HG02840 (cell line): Measurements from ENCODE around the gene ZFYVE28.
"Not testable (repeated sequence)": the region's sequence is repeated elsewhere in the genome, so short reads cannot be mapped to it uniquely, and the experiment has no call there.

Experiments
- ATAC-seq: cut with Tn5 transposase; IDR thresholded peaks from one replicate; pipeline ENCODE4 v1.9.1; 2021; ENCODE audit warnings: mild to moderate bottlenecking, moderate library complexity, moderate number of reproducible peaks; ENCODE audit not compliant: unreplicated experiment, low FRiP score

ZFYVE28 gene

DNA sequence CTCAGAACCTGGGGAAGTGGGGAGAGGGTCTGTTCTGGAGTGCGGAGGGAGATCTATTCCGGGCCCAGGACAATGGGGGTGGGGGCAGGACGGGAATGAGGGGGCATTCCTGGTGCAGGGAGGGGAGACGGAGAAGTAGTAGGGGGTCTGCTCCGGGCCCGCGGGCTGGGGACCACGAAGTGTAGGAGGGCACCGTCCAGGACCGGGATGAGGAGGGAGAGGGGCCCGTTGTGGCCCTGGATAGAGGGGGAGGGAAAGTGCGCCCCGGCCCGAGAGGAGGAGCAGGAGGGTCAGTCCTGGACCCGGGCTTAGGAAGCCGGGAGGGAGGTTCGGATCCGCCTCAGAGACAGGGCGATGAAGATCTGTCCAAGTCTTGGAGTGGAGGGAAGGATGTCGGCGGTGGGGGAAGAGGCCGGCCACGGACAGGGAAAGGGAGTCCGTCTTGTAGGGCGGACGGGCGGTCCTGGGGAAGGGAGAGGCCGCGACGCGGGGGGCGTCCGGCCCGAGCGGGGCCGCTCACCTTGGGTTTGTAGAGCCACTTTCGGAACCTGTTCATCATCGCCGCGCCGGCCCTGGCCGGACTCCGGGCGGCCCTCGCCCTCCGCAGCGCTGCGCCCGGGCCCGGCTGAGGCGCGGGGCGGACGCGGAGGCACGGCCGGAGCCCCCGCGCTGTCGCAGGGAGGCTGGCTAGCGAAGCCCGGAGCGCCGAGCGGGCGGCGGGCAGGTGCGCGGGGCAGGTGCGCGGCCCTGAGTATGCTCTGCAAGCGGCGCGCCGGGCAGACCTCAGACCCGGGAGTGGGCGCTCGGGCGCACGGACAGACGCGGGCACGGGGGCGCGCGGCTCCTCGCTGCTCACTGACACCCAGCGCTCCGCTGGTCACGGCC lies at the start of gene ZFYVE28:
TSS of gene ZFYVE28 (minus strand) at position 881 of the 885 bp plus-strand sequence. CDS start at position 559, 322 bp downstream.
- peak; percentile 17 for ATAC-seq

DNA sequence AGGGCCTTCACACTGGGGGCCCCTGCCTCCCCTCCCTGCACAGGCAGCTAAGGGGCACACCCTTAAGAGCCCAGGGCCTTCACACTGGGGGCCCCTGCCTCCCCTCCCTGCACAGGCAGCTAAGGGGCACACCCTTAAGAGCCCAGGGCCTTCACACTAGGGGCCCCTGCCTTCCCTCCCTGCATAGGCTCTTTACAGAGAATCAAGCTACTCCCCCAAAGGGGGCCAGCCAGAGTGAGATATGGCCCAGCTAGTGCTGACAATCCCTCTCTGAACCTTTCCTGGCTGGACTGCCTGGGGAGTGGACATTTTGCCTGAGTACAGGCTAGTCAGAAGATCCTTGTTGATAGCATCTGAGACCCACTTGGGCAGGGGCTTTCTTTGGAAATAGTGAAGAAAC lies 47.1 kb upstream of the ZFYVE28 start:
- ATAC-seq = not testable (repeated sequence)

DNA sequence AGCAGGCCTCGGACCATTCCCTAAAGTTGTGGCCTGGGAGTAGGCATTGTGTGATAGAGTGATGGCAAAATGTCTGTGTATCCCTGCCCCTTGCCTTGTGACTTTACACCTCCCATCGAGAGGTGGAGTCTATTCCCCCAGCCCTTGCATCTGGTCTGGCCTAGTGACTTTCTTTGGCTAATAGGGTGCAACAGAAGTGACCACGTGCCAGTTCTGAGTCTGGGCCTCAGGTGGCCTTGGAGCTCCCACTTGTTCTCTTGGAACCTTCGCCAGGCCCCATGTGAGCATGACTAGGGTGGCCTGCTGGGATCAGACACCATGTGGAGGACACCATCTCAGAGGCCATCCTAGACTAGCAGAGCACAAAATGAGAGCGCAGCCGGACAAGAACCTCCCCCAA lies 46.6 kb upstream of the ZFYVE28 start:
- ATAC-seq = no peak

DNA sequence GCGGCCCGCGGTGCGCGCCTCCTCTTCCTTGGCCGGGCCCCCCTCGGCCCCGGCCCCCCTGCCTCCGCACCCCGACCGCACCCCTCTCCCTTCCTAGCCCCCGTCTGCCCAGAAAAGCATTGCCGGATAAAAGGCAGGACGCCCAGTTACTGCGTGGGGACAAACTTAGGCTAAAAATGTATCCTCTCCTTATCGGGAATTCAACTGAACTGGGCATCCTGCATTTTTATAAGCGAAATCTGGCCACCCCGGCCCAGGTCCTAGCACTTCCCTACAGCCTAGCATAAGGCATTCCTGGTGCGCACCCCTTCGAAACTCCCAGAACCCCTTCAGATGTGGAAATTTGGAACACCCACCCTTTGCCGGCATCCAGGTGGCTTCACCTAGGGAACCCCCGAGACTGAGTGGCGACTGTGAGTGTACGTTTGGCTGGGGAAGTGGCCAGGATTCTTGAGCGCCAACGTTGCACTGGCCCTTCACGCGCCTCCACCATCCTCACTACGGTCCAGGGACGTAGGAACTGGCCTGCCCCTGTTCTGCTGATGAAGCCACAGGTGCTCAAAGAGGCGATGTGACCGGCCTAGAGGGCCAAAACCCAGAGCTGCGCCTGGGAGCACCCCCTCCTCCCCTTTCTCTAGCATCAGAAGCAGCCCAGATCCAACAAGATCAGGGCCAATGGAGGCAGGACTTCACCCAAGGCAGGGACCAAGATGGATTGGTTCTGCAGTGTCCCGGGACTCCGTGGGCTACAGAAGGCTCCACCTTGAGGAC lies 44.7 kb upstream of the ZFYVE28 start:
- ATAC-seq = no peak

DNA sequence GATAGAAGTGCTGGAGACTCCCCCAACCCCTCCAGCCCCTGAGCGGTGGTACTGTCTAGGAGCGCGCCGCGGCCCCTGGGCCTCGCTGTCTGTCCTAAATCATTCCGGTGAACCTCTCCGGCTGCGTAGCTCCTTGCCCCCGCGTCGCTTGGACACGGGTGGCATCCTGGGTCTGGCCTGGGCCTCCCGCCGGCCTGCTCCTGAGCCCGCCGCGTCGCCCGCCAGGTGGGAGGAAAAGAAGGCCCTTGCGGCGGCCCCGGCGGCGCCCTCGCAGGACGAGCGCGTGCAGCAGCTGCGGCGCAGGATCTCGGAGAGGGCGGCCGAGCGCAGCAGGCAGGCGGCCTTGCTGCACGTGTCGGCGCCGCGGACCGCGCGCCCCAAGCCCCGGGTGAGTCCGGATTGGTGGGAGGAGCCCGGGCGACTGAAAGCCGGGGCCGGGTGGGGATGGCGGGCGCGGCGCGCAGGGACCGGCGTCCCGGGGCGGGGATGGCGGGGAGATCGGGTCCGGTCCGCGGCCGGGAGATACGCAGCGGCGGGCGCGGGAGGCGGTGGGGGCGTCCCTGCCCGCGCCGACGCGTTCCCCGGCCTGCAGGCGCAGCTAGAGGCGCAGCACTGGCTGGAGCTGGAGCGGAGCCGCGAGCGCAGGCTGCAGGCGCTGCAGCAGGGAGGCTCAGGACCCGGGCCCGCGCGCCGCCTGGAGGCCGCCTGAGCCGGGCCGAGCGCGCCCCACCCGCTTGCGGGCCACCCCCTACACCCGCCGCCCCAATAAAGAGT lies 44.0 kb upstream of the ZFYVE28 start:
- peak; percentile 66 for ATAC-seq

DNA sequence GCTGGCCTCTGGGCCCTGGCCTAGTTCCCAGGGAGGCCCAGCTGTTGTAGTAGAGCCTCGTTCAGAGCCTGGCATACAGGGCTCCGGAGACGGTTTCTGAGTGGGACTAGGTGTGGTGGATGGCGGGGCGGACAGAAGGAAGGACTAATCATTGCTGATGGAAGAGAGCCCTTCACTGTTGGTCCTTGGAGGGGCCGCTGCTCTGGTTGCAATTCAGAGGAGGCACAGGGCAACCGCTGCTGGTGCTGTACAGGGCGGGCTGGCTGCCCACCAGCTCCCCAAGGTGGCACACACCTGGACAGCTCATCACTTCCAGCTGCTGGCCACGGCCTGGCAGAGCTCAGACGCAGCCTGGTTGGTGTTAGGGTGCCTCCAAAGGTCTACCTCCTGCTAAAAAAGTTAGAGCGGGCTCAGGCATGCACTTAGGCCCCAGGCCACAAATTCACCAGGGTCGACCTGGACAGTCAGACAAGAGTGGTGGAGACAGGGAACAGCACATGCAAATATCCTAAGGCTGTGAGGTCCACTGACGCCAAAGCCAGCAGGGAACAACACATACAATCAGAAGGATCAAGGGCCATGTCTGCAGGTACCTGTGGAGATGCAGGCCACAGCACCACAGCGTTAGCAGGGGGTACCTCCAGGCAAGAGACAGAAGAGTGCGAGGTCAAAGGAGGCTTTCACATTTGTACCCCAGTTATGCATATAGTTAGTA lies 43.0 kb upstream of the ZFYVE28 start:
- ATAC-seq = no peak

DNA sequence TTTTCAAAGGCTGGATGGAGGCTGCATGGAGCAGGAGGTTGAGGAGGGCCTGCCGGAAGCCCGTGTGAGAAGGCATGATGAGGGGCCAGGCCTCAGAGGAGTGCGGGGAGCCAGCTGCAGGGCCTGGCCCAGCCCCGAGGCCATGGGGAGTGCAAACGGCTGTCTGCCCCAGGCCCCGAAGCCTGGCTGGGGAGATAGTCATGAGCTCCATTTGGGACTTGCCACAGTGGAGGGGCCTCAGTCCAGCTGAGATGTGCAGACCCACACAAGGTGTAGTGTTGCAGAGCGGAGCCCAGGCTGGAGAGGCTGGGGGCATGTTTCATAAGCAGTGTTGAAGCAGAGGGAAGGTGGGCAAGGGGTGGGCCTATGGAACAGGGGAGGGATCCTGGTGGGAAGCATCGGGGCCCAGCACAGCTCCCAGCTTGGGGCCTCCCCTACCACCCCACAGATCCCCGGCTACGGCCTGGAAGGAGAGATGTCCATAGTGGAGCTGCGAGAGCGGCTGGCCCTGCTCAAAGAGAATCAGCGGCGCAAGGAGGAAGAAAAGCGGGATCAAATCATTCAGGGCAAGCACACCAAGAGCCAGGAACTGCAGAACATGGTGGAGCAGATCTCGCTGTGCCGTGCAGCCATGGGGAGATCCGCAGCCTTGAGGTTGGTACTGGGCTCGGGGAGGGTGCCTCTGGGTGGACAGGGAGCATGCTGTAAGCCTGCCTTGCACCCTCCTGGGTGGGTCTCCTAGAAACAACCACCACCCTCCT lies 41.3 kb upstream of the ZFYVE28 start:
- no peak for ATAC-seq

DNA sequence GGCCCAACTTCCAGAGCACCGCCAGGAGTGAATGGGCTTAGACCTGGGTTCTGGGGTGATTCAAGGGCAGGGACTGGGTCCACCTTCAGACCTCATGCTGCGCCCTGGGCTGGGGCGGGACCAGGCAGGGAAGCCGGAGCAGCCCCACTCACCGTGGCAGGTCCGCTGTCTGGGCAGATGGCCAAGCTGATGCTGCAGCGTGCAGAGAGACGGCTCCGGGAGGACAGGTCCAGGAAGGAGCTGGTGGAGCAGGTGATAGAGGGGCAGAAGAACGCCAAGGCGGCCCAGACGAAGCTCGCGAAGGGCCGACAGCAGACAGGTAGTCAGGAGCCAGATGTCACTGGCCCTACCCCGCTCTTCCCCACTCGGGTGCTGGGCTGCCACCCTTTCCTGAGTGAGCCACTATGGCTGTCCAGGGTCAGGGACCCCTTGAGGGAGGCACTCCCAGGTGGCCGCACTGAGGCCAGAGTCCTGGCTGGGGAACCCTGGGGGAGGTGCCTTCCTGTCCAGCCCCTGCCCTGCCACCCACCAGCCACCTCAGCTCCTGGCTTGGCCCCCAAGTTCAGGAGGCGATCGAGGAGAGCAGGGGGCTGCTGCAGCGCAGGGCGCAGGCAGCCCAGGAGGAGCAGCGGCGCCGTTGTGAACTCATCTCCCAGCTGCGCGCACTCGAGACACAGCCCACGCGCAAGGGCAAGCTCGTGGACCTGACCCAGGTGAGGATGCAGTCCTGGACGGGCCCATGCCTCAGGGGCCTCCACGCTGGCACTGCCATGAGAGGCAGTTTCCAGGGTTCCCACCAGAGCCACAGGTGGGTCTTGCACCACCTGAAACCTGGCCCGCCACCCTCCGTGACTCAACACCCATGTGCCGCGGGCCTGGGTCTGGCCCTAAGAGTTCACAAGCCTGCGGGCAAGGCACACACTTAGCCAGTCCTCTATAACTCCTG lies 40.4 kb upstream of the ZFYVE28 start:
- ATAC-seq = no peak

DNA sequence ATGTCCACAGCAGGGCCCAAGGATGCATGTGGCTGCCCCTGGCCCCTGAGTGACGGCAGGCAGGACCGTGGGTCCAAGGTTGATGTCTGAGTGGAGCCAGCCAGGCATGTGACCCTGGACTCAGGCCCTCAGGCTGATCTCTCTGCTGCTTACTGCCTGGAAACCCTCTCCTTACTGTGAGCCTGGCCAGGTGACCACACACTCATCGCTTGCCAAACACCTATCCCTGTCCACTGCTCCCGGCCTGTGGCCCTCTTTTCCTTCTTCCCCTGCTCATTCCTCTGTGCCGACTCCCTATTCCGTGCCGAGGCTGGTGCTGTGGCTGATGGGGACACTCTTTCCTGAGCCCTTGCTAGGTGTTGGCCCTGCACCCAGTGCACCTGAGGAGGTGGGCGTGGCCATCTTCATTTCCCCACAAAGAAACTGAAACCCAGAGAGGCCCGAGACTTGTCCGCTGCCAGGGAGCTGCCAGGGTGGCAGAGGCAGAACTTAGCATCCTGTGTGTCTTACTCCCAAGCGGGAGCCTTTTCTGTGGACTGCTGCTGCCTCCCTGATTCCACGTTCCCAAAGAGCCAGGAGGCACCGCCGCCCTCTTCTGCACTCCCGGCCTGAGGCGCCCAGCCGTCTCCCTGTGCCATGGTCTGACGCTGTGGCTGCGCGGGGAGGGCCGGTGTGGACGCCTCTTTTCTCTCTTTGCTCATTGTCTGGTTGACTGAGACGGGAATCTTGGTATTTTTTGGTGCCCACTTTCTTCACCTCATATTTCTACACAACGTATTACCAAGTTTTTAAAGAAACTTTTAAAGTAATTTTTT lies 39.2 kb upstream of the ZFYVE28 start:
- no peak for ATAC-seq

DNA sequence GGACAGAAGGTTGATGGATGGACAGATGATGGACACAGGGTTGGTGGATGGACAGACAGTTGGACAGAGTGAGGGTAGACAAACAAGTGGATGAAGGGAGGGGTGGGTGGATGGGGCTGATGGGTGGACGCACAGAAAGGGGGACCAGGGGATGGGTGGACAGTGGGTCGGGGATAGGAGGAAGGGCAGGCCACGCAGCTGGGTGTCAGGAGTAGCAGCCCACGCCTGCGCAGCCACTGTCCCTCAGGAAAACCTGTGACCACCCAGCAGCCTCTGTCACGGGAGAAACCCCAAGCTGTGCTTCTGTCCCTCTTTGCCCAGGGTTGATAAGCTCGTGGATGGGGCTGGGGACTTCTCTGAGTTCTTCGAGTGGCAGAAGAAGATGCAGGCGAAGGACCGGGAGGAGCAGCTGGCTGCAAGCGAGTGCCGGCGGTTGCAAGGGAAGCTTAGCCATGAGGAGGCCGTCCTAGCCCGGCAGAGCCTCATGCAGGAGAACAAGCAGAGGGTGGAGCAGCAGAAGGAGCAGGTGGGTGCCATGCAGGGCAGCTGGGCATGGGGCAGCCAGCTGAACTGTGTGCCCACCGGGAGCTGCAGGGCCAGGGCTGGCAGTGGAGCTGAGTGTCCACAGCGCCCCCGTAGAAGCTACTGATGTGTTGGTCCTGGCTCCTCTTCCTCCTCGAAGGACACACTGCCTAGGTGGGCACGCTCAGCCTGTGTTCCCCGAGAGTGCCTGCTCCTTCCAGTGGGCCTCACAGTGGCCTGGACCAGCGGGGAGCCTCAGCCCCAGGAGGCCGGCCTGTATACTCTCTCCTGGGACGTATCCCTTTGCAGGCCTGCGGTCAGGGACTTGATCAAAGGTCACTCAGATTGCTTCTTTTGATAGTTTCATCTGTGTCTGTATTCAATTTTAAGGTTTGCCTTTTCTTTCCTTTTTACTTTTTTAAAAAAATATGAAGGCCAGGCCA lies 33.7 kb upstream of the ZFYVE28 start:
- ATAC-seq = no peak

DNA sequence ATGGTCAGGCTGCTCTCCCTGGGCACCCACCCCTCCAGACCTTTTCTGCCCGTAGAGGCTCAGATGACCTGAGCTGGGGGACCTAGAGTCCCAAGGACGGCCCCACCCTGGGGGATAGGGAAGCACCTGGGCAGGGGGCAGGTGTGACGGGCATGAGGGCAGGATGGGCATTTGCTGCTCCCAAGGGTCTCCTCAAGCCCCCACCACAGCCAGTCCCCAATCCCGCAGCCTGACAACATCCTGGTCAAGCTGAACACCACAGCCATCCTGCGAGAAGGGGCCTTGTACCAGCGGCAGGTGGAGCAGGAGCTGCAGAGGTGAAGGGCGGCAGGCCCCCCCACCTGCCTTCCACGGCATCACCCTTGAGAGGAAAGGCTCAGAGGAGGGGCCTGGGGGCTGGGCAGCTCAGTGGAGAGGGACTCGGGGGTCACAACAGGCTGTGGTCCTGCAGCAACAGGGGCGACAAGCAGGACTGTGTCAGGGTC lies 32.6 kb upstream of the ZFYVE28 start:
- no peak for ATAC-seq

DNA sequence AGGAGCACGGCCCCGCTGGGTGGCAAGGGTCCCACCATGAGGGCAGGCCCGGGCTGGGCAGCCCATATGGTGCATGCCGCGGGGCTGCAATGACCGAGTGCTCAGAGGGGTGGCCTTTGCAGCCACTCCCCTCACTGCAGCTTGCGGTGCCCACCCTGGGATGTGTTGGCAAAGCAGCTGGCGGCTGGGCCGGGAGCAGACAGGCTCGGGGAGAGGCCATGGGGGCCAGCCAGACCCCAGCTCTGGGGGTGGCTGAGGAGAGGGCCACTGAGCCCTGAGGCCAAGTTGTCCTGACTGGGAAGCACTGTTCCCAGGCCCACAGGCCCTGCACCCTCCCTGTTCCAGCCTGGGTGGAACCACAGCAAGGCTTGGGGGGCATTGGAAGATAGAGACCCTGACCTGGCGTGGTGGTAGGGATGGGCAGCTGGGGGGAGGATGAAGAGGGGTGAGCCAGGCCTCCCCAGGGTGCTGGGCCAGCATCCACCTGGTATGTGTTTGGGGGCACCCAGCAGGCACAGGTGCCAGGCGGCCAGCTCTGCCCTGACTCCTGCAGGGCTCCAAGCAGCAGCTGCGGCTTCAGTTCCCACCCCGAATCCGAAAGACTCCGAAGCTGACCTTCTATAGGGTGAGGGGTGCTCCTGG lies 32.1 kb upstream of the ZFYVE28 start:
- no peak for ATAC-seq

DNA sequence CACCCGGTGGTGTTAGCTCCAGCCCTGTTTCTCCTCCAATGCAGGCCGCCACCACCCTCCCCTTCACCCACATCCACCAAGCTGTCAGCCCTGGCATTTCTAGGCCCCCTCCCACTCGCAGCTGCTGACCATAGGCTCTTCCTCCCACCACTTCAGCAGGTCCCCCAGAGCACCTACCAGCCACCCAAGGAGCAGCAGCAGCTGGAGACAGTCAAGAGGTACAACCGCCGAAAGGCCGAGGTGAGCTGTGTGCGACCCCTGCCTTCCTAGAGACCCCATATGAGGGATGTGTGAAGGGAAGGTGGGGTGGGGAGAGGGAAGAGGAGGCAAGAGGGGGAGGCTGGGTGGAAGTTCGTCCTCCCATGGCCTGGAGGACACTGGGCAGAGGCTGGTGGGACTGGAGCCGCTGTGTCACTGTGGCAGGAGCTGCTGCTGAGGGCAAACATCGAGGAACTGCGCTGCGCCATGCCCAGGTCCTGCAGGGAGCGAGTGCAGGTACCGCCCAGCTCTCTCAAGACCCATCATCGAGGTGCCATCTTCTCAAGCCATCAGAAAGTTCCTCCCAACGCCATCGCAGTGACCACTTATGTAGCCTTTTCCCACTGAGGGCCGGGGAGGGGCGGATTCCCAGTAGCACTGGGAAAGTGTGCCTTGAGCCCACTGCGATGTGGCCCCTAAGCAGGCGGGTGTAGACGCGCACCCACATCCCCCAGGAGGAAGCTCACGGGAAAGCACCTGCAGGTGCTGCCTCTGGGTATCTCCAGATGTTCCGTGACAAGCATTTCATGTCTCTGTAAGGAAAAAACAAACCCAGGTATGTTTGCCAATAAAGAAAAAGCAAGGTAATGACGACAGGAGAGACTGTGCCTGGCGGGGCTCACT lies 31.3 kb upstream of the ZFYVE28 start:
- no peak for ATAC-seq

DNA sequence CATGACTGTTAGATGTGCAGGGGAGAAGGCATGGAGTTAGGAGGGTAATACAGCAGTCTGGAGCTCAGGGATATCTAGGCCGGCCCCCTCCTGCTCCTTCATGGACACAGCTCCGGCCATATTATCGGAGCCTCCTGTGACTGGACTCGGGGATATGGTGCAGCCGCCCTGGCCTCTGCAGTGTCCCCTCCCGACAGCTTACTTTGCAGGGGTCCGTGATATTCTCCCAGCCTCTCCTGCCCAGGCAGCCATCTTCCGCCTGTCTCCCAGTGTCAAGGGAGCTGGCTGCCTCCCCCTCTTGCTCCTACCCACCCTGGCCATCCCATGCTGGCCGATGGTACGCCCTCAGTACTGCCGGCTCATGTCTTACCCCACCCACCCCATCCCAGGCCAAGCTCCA lies 30.6 kb upstream of the ZFYVE28 start:
- no peak for ATAC-seq

DNA sequence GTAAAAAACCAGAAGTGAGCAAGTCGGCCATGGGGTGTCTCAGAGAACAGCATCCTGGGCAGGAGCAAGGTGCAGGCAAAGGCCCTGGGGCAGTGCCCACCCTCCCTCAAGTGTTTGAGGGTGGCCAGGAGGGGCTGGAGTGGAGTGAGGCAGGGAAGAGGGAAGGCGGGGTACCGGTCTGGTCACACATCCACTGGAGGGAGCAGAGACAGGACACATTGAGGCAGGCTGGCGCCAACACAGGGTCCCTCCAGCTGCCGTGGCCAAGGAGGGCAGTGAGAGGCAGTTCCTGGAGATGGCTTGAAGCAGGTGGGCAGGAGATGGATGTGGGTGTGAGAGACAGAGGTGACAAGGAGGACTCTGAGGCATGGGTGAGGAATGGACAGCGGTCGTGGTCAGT lies 30.1 kb upstream of the ZFYVE28 start:
- no peak for ATAC-seq
